ENCODE measurements around the gene ASF1B.
"Not testable (repeated sequence)": the region's sequence is repeated elsewhere in the genome, so short reads cannot be mapped to it uniquely, and the experiment has no call there.

DNA sequence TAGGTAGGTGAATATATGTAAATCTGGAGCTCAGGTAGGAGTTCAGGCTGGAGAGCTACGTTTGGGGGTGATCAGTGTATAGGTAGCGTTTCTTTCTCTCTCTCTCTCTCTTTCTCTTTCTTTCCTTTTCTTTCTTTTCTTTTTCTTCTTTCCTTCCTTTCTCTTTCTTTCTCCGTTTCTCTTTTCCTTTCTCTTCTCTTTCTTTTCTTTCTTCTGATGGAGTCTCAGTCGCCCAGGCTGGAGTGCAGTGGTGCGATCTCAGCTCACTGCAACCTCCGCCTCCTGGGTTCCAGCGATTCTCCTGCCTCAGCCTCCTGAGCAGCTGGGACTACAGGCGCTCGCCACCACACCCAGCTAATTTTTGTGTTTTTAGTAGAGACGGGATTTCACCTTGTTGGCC, 9.8 kb upstream of the ASF1B start:
- not testable (repeated sequence) for TF ChIP-seq EP300, POLR2AphosphoS5, POLR2A (IDR thresholded peaks at IDR 0.05)
